GM18907 (cell line): ENCODE measurements around the gene MRPL51.
"Not testable (repeated sequence)": the region's sequence is repeated elsewhere in the genome, so short reads cannot be mapped to it uniquely, and the experiment has no call there.

Experiments used
- ATAC-seq: cut with Tn5 transposase; IDR thresholded peaks from one replicate; pipeline ENCODE4 v1.9.1; 2021; ENCODE audit warnings: mild to moderate bottlenecking, moderate library complexity; ENCODE audit not compliant: unreplicated experiment

The MRPL51 gene

GRCh38 chr12:6532051-6532926 lies 39.2 kb upstream of the MRPL51 start:
- ATAC-seq: peak; percentile 16

- ATAC-seq: no peak
Measured at GRCh38 chr12:6530576-6531260, 37.7 kb upstream of the MRPL51 start.

- no peak for ATAC-seq
Measured at GRCh38 chr12:6529291-6529737, 36.3 kb upstream of the MRPL51 start.

- ATAC-seq: no peak
Measured at GRCh38 chr12:6528539-6529235, 35.6 kb upstream of the MRPL51 start.

- no peak for ATAC-seq
Measured at GRCh38 chr12:6527711-6528110, 34.6 kb upstream of the MRPL51 start.

- ATAC-seq: no peak
Measured at GRCh38 chr12:6526766-6527525, 33.9 kb upstream of the MRPL51 start.

- ATAC-seq: no peak
Measured at GRCh38 chr12:6526201-6526600, 33.1 kb upstream of the MRPL51 start.

GRCh38 chr12:6524648-6525047 lies 31.6 kb upstream of the MRPL51 start:
- no peak for ATAC-seq

GRCh38 chr12:6523708-6524107 lies 30.6 kb upstream of the MRPL51 start:
- no peak for ATAC-seq

- no peak for ATAC-seq
Measured at GRCh38 chr12:6522193-6522592, 29.1 kb upstream of the MRPL51 start.

- no peak for ATAC-seq
Measured at GRCh38 chr12:6520186-6520585, 27.1 kb upstream of the MRPL51 start.

- ATAC-seq: no peak
Measured at GRCh38 chr12:6508087-6508486, 15.0 kb upstream of the MRPL51 start.

- ATAC-seq: no peak
Measured at GRCh38 chr12:6507102-6507998, 14.3 kb upstream of the MRPL51 start.

GRCh38 chr12:6500466-6500865 lies 7.4 kb upstream of the MRPL51 start:
- ATAC-seq: no peak

GRCh38 chr12:6497291-6497690 lies 4.2 kb upstream of the MRPL51 start:
- not testable (repeated sequence) for ATAC-seq

- ATAC-seq: no peak
Measured at GRCh38 chr12:6494968-6495367, 1.9 kb upstream of the MRPL51 start.

GRCh38 chr12:6494258-6494743 lies 1.2 kb upstream of the MRPL51 start:
- peak; percentile 14 for ATAC-seq

- peak; percentile 80 for ATAC-seq
Measured at GRCh38 chr12:6493497-6494257, 615 bp upstream of the MRPL51 start, which contains the start of gene NCAPD2. NCAPD2 (plus strand) TSS chr12:6494102; CDS start chr12:6495099, 997 bp downstream.

GRCh38 chr12:6490673-6491072 lies 2.4 kb downstream of the MRPL51 start:
- ATAC-seq: not testable (repeated sequence)
